GM23338 (cell line): ENCODE data around the gene MACF1. TPM values are rescaled to one million over a fixed set of nuclear protein-coding genes. Genes with fewer than 3 reads are reported as not detected.

Source experiments
- ATAC-seq: fragments of 200-7000 bp; cut with Tn5 transposase; 3 replicates; pipeline ENCODE4 v1.9.1; 2020
- DNase-seq: peaks from one replicate; pipeline ENCODE4 v3.0.0-alpha.2; 2015; ENCODE audit warnings: low spot score
- H2AFZ ChIP-seq: fragments of 200-600 bp; sonication (generic); 2 replicates; pipeline ENCODE4 v1.8.0; 2016; ENCODE audit warnings: antibody characterized with exemption, mild to moderate bottlenecking, moderate library complexity
- H3F3A ChIP-seq: fragments of 200-600 bp; sonication (generic); replicated peaks from 2 replicates; pipeline ENCODE4 v1.8.0; 2017; ENCODE audit warnings: antibody characterized with exemption, mixed run types, low read depth
- H3K27ac ChIP-seq: fragments of 200-600 bp; sonication (generic); 2 replicates; pipeline ENCODE4 v1.6.1; 2016; ENCODE audit warnings: low read depth
- H3K27me3 ChIP-seq: fragments of 200-600 bp; sonication (generic); 2 replicates; pipeline ENCODE4 v1.8.0; 2016; ENCODE audit warnings: mild to moderate bottlenecking, mixed run types, moderate library complexity; ENCODE audit not compliant: insufficient read depth
- H3K36me3 ChIP-seq: fragments of 200-600 bp; sonication (generic); 2 replicates; pipeline ENCODE4 v1.8.0; 2016; ENCODE audit warnings: mild to moderate bottlenecking; ENCODE audit not compliant: insufficient read depth
- H3K4me1 ChIP-seq: fragments of 200-600 bp; sonication (generic); 2 replicates; pipeline ENCODE4 v1.8.0; 2016; ENCODE audit warnings: mild to moderate bottlenecking, moderate library complexity; ENCODE audit not compliant: insufficient read depth
- H3K4me2 ChIP-seq: fragments of 200-600 bp; sonication (generic); 2 replicates; pipeline ENCODE4 v1.7.1; 2017; ENCODE audit warnings: mixed run types
- H3K4me3 ChIP-seq: fragments of 200-600 bp; sonication (generic); 2 replicates; pipeline ENCODE4 v1.6.1; 2016; ENCODE audit warnings: mixed run types
- H3K79me2 ChIP-seq: fragments of 200-600 bp; sonication (generic); replicated peaks from 2 replicates; pipeline ENCODE4 v1.8.0; 2017; ENCODE audit warnings: mild to moderate bottlenecking; ENCODE audit not compliant: insufficient read depth
- H3K9me2 ChIP-seq: fragments of 200-600 bp; sonication (generic); 2 replicates; pipeline ENCODE4 v1.8.0; 2017; ENCODE audit not compliant: insufficient read depth
- H4K20me1 ChIP-seq: fragments of 200-600 bp; sonication (generic); replicated peaks from 2 replicates; pipeline ENCODE4 v1.8.0; 2017; ENCODE audit warnings: mild to moderate bottlenecking; ENCODE audit not compliant: insufficient read depth
- H3K27ac Mint-ChIP-seq: 2 replicates; pipeline ENCODE4 v1.8.0; 2020; ENCODE audit warnings: inconsistent platforms, mild to moderate bottlenecking, moderate library complexity, mixed read lengths
- H3K27me3 Mint-ChIP-seq: 3 replicates; pipeline ENCODE4 v1.8.0; 2022; ENCODE audit warnings: low read depth, mild to moderate bottlenecking, moderate library complexity, mixed read lengths, inconsistent platforms; ENCODE audit not compliant: insufficient read depth, poor library complexity
- H3K36me3 Mint-ChIP-seq: 3 replicates; pipeline ENCODE4 v1.8.0; 2021; ENCODE audit warnings: low read depth, mild to moderate bottlenecking, inconsistent platforms, moderate library complexity, mixed read lengths
- H3K4me1 Mint-ChIP-seq: 3 replicates; pipeline ENCODE4 v1.8.0; 2020; ENCODE audit warnings: mild to moderate bottlenecking, inconsistent platforms, mixed read lengths
- H3K4me3 Mint-ChIP-seq: 3 replicates; pipeline ENCODE4 v1.8.0; 2021; ENCODE audit warnings: moderate library complexity, mild to moderate bottlenecking, inconsistent platforms, mixed read lengths
- H3K9me3 Mint-ChIP-seq: 3 replicates; pipeline ENCODE4 v1.8.0; 2020; ENCODE audit warnings: moderate library complexity, mild to moderate bottlenecking, inconsistent platforms, mixed read lengths
- CREB1 ChIP-seq: fragments of 250-450 bp; sonication (Bioruptor Pico); IDR thresholded peaks from 2 replicates; pipeline ENCODE4 v1.5.0; 2020; ENCODE audit warnings: low read depth, mild to moderate bottlenecking, moderate library complexity
- CTCF ChIP-seq, 2 experiments: fragments of 200-600 bp in 1 of 2; sonication (generic) in 1 of 2; conservative IDR thresholded peaks; 2 replicates each; pipeline versions ENCODE4 v1.5.1 to v1.6.1; 2016 to 2017; ENCODE audit warnings: antibody characterized with exemption in 2 of 2, low read depth in 2 of 2, mild to moderate bottlenecking in 2 of 2, moderate library complexity in 1 of 2
- ETS1 ChIP-seq: IDR thresholded peaks from 2 replicates; pipeline ENCODE4 v1.6.1; 2016; ENCODE audit warnings: antibody characterized with exemption
- EZH2 ChIP-seq: fragments of 200-600 bp; sonication (generic); IDR thresholded peaks from one replicate; pipeline ENCODE4 v1.8.0; 2017; ENCODE audit warnings: antibody characterized with exemption, mild to moderate bottlenecking, low read depth; ENCODE audit not compliant: unreplicated experiment
- EZH2phosphoT487 ChIP-seq: fragments of 200-600 bp; sonication (generic); IDR thresholded peaks from one replicate; pipeline ENCODE4 v1.8.1; 2018; ENCODE audit warnings: antibody characterized with exemption; ENCODE audit not compliant: unreplicated experiment
- ZNF114 ChIP-seq: fragments of 250-450 bp; sonication (Bioruptor Pico); IDR thresholded peaks from 2 replicates; pipeline ENCODE4 v1.5.0; 2020; ENCODE audit warnings: mild to moderate bottlenecking, moderate library complexity
- ZNF462 ChIP-seq: fragments of 250-450 bp; sonication (Bioruptor Pico); IDR thresholded peaks from 2 replicates; pipeline ENCODE4 v1.5.0; 2020; ENCODE audit warnings: mild to moderate bottlenecking, moderate library complexity
- polyA plus RNA-seq: library from polyadenylated mRNA; unstranded; fragments of >200 nt; fragmentation: Nextera tagmentation; extraction: Ambion mirVana; gene quantifications from 2 replicates; pipeline ENCODE4 v1.2.1, GENCODE V29; 2016
- total RNA-seq: library from RNA; depleted of rRNA; stranded (reverse); fragments of >200 nt; shearing (Covaris generic); gene quantifications from 2 replicates; pipeline ENCODE4 v1.2.3, GENCODE V29; 2014

Gene MACF1
- total and polyA plus RNA-seq, 2 experiments from 2014 or later, result 104 to 399 TPM

GRCh38 chr1:39528082-39528481, 323.6 kb downstream of the MACF1 start (continued):
- no peak for TF ChIP-seq ZNF462 (CRISPR knock-in tag)
- TF ChIP-seq ZNF114, result no peak

- no peak overlapping the region for H3K4me2 ChIP-seq
- H3K4me3 ChIP-seq, result no peak overlapping the region
- peaks cover 10% of the 10 kb centered on the region for H3K36me3 Mint-ChIP-seq
- DNase-seq (no peak), ATAC-seq (no peak)
- H3F3A ChIP-seq, result no peaks in the 10 kb centered on the region
- H3K27me3 Mint-ChIP-seq, result peaks cover 3% of the 10 kb centered on the region
- no peak overlapping the region for H3K4me3 Mint-ChIP-seq
- no peak overlapping the region for H3K27ac ChIP-seq
- H3K9me3 Mint-ChIP-seq, result no peaks in the 10 kb centered on the region
- H3K9me2 ChIP-seq, result no peaks in the 10 kb centered on the region
- no peaks in the 10 kb centered on the region; the same call in none of the 2 replicates for H4K20me1 ChIP-seq
- no peak overlapping the region for H3K27ac Mint-ChIP-seq
- H3K27me3 ChIP-seq, result no peaks in the 10 kb centered on the region
- no peaks in the 10 kb centered on the region for H3K36me3 ChIP-seq
- no peaks in the 10 kb centered on the region for H3K79me2 ChIP-seq
- no peak overlapping the region for H2AFZ ChIP-seq
- H3K4me1 Mint-ChIP-seq, result no peaks in the 10 kb centered on the region
- no peaks in the 10 kb centered on the region for H3K4me1 ChIP-seq
- TF ChIP-seq EZH2 (no peak), CREB1 (CRISPR knock-in tag) (no peak), EZH2phosphoT487 (no peak), ETS1 (no peak), CTCF (conservative IDR thresholded peaks at IDR 0.05; ENCODE audit: low read depth in 2 of 2) (no peak)
Measured at GRCh38 chr1:39529901-39530535, 325.5 kb downstream of the MACF1 start.
